Neural progenitor cell (in vitro differentiated cells): ENCODE measurements around the gene STX16. TPM values are rescaled to one million over a fixed set of nuclear protein-coding genes. Genes with fewer than 3 reads are reported as not detected.
A peak's percentile ranks its signal among the peaks of the same experiment; 100 is the strongest.

ENCODE experiments used
- DNase-seq: peaks from one replicate; pipeline ENCODE4 v3.0.0-alpha.2; 2016; ENCODE audit warnings: low spot score
- H2AFZ ChIP-seq: fragments of 200-600 bp; sonication (generic); replicated peaks from 2 replicates; pipeline ENCODE4 v1.6.1; 2016; ENCODE audit warnings: antibody characterized with exemption
- H3F3A ChIP-seq: fragments of 200-600 bp; sonication (generic); 2 replicates; pipeline ENCODE4 v1.6.1; 2016; ENCODE audit warnings: antibody characterized with exemption, low read depth
- H3K27ac ChIP-seq: fragments of 200-600 bp; sonication (generic); 2 replicates; pipeline ENCODE4 v1.5.1; 2016; ENCODE audit warnings: mild to moderate bottlenecking
- H3K27me3 ChIP-seq: fragments of 200-600 bp; sonication (generic); 2 replicates; pipeline ENCODE4 v1.6.1; 2016; ENCODE audit warnings: mild to moderate bottlenecking, moderate library complexity
- H3K36me3 ChIP-seq: fragments of 200-600 bp; sonication (generic); 2 replicates; pipeline ENCODE4 v1.5.1; 2016
- H3K4me1 ChIP-seq: fragments of 200-600 bp; sonication (generic); 2 replicates; pipeline ENCODE4 v1.6.1; 2016; ENCODE audit warnings: mixed run types
- H3K4me2 ChIP-seq: fragments of 200-600 bp; sonication (generic); 2 replicates; pipeline ENCODE4 v1.6.1; 2016
- H3K4me3 ChIP-seq: fragments of 200-600 bp; sonication (generic); 2 replicates; pipeline ENCODE4 v1.5.1; 2016
- H3K79me2 ChIP-seq: fragments of 200-600 bp; sonication (generic); 2 replicates; pipeline ENCODE4 v1.6.1; 2016; ENCODE audit warnings: low read depth
- H3K9ac ChIP-seq: fragments of 200-600 bp; sonication (generic); 2 replicates; pipeline ENCODE4 v1.6.1; 2016
- H3K9me3 ChIP-seq: fragments of 200-600 bp; sonication (generic); 2 replicates; pipeline ENCODE4 v1.5.1; 2016; ENCODE audit warnings: low read depth
- H4K20me1 ChIP-seq: fragments of 200-600 bp; sonication (generic); 2 replicates; pipeline ENCODE4 v1.6.1; 2016; ENCODE audit warnings: low read depth
- H3K27ac Mint-ChIP-seq: 3 replicates; pipeline ENCODE4 v1.8.0; 2021; ENCODE audit warnings: mixed read lengths
- H3K27me3 Mint-ChIP-seq: 2 replicates; pipeline ENCODE4 v1.8.0; 2022; ENCODE audit warnings: low read depth, mild to moderate bottlenecking, inconsistent platforms, moderate library complexity, mixed read lengths; ENCODE audit not compliant: insufficient read depth
- H3K36me3 Mint-ChIP-seq: 3 replicates; pipeline ENCODE4 v1.8.0; 2021; ENCODE audit warnings: mixed read lengths
- H3K4me1 Mint-ChIP-seq: 3 replicates; pipeline ENCODE4 v1.8.0; 2021; ENCODE audit warnings: mixed read lengths
- H3K4me3 Mint-ChIP-seq: 3 replicates; pipeline ENCODE4 v1.8.0; 2021; ENCODE audit warnings: mild to moderate bottlenecking, moderate library complexity, mixed read lengths
- H3K9me3 Mint-ChIP-seq: 3 replicates; pipeline ENCODE4 v1.8.0; 2020; ENCODE audit warnings: mixed read lengths
- CTCF ChIP-seq: fragments of 200-600 bp; sonication (generic); IDR thresholded peaks from 2 replicates; pipeline ENCODE4 v1.5.1; 2017; ENCODE audit warnings: antibody characterized with exemption, mild to moderate bottlenecking
- EZH2 ChIP-seq: fragments of 200-600 bp; sonication (generic); IDR thresholded peaks from 2 replicates; pipeline ENCODE4 v1.6.1; 2017; ENCODE audit warnings: antibody characterized with exemption, mild to moderate bottlenecking, moderate library complexity
- EZH2phosphoT487 ChIP-seq: fragments of 200-600 bp; sonication (generic); IDR thresholded peaks from 2 replicates; pipeline ENCODE4 v1.6.1; 2017; ENCODE audit warnings: antibody characterized with exemption
- total RNA-seq: library from RNA; depleted of rRNA; stranded (reverse); fragments of >200 nt; gene quantifications from 2 replicates; pipeline ENCODE4 v1.2.3, GENCODE V29; 2015; ENCODE audit warnings: low replicate concordance

Gene STX16
- total RNA-seq, 1 donor from 2014 or later, result 46.6 TPM

GRCh38 chr20:58684291-58684690 lies 33.2 kb downstream of the STX16 start:
- Histone ChIP-seq H3K4me1 (no peaks in the 10 kb centered on the region), H4K20me1 (no peaks in the 10 kb centered on the region), H3F3A (no peaks in the 10 kb centered on the region), H3K27me3 (no peaks in the 10 kb centered on the region), H3K79me2 (no peaks in the 10 kb centered on the region), H3K36me3 (no peaks in the 10 kb centered on the region), H3K4me3 (no peak overlapping the region), H3K9me3 (no peaks in the 10 kb centered on the region), H3K4me2 (no peak overlapping the region), H2AFZ (no peak overlapping the region), H3K27ac (no peak overlapping the region), H3K9ac (no peak overlapping the region)
- Mint-ChIP-seq H3K36me3 (peaks cover 10% of the 10 kb centered on the region), H3K27me3 (no peaks in the 10 kb centered on the region), H3K4me1 (peaks cover 5% of the 10 kb centered on the region), H3K4me3 (no peak overlapping the region), H3K9me3 (no peaks in the 10 kb centered on the region), H3K27ac (no peak overlapping the region)
- no peak for DNase-seq
- no peak for TF ChIP-seq CTCF
- no peak for TF ChIP-seq EZH2phosphoT487
- no peak for TF ChIP-seq EZH2

- H3K36me3 Mint-ChIP-seq, result peaks cover 2% of the 10 kb centered on the region
- H3K9me3 Mint-ChIP-seq, result no peaks in the 10 kb centered on the region
- no peak overlapping the region for H3K27ac Mint-ChIP-seq
Observed at GRCh38 chr20:58685988-58686387, 34.9 kb downstream of the STX16 start.

GRCh38 chr20:58688414-58688813 lies 37.3 kb downstream of the STX16 start:
- H3K36me3 Mint-ChIP-seq, result no peaks in the 10 kb centered on the region
- Histone ChIP-seq H3K36me3 (no peaks in the 10 kb centered on the region), H4K20me1 (no peaks in the 10 kb centered on the region), H2AFZ (no peak overlapping the region), H3K9ac (no peak overlapping the region), H3K4me3 (no peak overlapping the region), H3K79me2 (no peaks in the 10 kb centered on the region), H3K9me3 (no peaks in the 10 kb centered on the region), H3K27ac (no peak overlapping the region), H3K4me1 (peaks cover 3% of the 10 kb centered on the region), H3F3A (peaks cover 18% of the 10 kb centered on the region), H3K4me2 (no peak overlapping the region), H3K27me3 (no peaks in the 10 kb centered on the region)
- DNase-seq, result no peak
- H3K27me3 Mint-ChIP-seq, result peaks cover 5% of the 10 kb centered on the region
- no peak overlapping the region for H3K4me3 Mint-ChIP-seq
- H3K4me1 Mint-ChIP-seq, result peaks cover 8% of the 10 kb centered on the region
- no peaks in the 10 kb centered on the region for H3K9me3 Mint-ChIP-seq
- TF ChIP-seq CTCF, result no peak
- TF ChIP-seq EZH2phosphoT487, result no peak
- no peak for TF ChIP-seq EZH2
- H3K27ac Mint-ChIP-seq, result peak overlapping the region; percentile 46

More at GRCh38 chr20:58685988-58686387, 34.9 kb downstream of the STX16 start:
- TF ChIP-seq CTCF (no peak), EZH2 (no peak), EZH2phosphoT487 (no peak)
- Histone ChIP-seq H3K4me2 (no peak overlapping the region), H3K4me3 (no peak overlapping the region), H3K9me3 (no peaks in the 10 kb centered on the region), H3K27ac (no peak overlapping the region), H3K36me3 (no peaks in the 10 kb centered on the region), H2AFZ (no peak overlapping the region), H3K79me2 (no peaks in the 10 kb centered on the region), H3K9ac (no peak overlapping the region), H4K20me1 (no peaks in the 10 kb centered on the region), H3K27me3 (no peaks in the 10 kb centered on the region), H3F3A (peaks cover 5% of the 10 kb centered on the region), H3K4me1 (no peaks in the 10 kb centered on the region)
- Mint-ChIP-seq H3K27me3 (peaks cover 1% of the 10 kb centered on the region), H3K4me1 (peaks cover 7% of the 10 kb centered on the region), H3K4me3 (no peak overlapping the region)
- no peak for DNase-seq
